Activated CD4-positive, alpha-beta T cell treated with anti-CD3 and anti-CD28 coated beads, Interleukin-2, Interleukin-4, amounts not matched to agents 100 ng/mL and 50 ng/mL, durations not matched to agents 16 hours and 8 hours (primary cell): Measurements from ENCODE around the gene IGFBP6.

Source experiments
- DNase-seq: peaks from one replicate; pipeline ENCODE4 v3.0.0-alpha.2; 2020; ENCODE audit warnings: low spot score

IGFBP6 gene

GRCh38 chr12:53059434-53060063, 37.9 kb upstream of the IGFBP6 start:
- no peak for DNase-seq

- DNase-seq: no peak
These were observed 37.3 kb upstream of the IGFBP6 start for GRCh38 chr12:53060064-53060720.

- DNase-seq: no peak
These were observed 36.7 kb upstream of the IGFBP6 start for GRCh38 chr12:53060721-53061276.

GRCh38 chr12:53061404-53062010, 36.0 kb upstream of the IGFBP6 start:
- no peak for DNase-seq

- no peak for DNase-seq
These were observed 35.2 kb upstream of the IGFBP6 start for GRCh38 chr12:53062011-53062961.

GRCh38 chr12:53062977-53063707, 34.3 kb upstream of the IGFBP6 start:
- DNase-seq: no peak

- no peak for DNase-seq
These were observed 33.5 kb upstream of the IGFBP6 start for GRCh38 chr12:53063708-53064612.

GRCh38 chr12:53064613-53065436, 32.6 kb upstream of the IGFBP6 start:
- DNase-seq: no peak

GRCh38 chr12:53065470-53065869, 32.0 kb upstream of the IGFBP6 start:
- DNase-seq: no peak

GRCh38 chr12:53065975-53066931, 31.2 kb upstream of the IGFBP6 start:
- DNase-seq: peak; percentile 66

GRCh38 chr12:53067074-53067992, 30.1 kb upstream of the IGFBP6 start:
- DNase-seq: no peak

GRCh38 chr12:53067993-53068770, 29.3 kb upstream of the IGFBP6 start:
- no peak for DNase-seq

- no peak for DNase-seq
These were observed 28.5 kb upstream of the IGFBP6 start for GRCh38 chr12:53068811-53069585.

- DNase-seq: no peak
These were observed 27.7 kb upstream of the IGFBP6 start for GRCh38 chr12:53069621-53070410.
